HG02798 (cell line): Measurements from ENCODE around the gene FOXP1.

Experiments
- ATAC-seq: cut with Tn5 transposase; IDR thresholded peaks from one replicate; pipeline ENCODE4 v1.9.1; 2021; ENCODE audit warnings: mild to moderate bottlenecking; ENCODE audit not compliant: unreplicated experiment, poor library complexity

FOXP1 gene

DNA sequence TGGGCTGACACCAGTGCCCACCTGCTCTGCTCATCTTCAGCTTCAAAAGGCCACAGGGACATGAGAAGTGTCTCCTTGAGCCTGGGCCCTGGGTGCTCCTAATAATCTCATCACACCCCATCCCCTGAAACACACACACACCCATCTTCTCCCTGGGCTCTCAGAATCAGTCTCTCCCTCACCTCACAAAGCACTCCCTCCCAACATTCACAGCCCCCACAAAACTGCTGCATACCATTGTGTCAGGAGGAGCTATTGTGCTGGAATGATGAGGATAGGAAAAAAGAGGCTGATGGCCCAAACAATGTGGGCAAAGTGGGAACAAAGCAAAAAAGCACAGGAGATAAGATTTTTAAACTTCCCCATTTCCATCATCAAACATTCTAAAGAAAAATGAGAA is 16.8 kb downstream of the FOXP1 start:
- no peak for ATAC-seq

DNA sequence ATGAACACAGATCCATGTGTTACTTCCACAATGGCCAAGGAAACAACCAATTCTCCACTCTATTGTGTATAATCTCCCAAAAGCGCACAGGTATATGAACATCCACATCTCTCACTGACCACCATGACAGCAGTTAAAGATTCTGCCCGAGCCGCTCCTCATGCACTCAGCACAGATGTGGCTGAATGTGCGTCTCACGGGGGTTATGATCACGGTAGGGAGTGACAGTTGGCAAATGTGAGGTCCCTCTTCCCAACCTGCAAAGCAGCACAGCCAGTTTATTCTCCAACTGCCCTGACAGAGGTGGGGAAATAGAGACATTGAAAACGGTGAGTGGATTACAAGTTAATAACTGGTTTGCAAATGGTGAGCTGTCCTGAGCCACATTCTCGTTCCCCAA is 17.6 kb downstream of the FOXP1 start:
- ATAC-seq, result no peak

DNA sequence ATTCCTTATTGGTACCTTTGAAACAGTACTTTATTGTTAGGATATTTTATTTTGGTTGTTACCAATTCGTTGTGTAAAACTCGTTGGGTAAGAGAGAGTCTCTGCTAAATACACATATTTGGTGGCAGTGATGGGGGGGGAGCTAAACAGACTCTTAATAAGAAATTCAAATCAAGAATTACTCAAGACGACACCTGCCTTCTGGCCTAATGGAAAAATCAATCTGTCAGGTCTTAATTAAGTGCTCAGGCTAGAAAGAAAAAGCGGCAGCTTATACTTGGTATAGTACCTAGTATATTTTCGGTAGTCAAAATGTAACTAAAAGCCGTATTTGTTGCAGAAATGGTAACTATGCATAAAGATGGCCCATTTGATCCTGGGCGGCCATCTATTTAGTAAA is 18.2 kb downstream of the FOXP1 start:
- no peak for ATAC-seq

DNA sequence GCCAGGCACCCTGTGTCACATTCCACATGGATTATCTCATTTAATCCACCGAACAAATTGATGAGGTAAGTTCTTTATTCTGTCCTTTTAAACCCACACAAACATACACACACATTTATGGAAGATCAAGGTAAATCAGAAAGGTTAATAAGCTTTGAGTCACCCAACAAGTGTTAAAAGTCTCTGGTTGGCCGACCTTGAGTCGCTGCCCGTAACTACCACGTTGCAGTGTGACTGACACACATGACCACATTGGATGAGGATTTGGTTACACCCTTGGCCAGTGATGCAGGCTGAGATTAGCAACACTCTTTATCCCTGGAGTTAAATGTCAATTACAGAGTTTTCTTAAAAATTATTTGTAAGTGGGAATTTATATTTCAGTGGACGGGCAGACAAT is 19.2 kb downstream of the FOXP1 start:
- peak; percentile 39 for ATAC-seq

DNA sequence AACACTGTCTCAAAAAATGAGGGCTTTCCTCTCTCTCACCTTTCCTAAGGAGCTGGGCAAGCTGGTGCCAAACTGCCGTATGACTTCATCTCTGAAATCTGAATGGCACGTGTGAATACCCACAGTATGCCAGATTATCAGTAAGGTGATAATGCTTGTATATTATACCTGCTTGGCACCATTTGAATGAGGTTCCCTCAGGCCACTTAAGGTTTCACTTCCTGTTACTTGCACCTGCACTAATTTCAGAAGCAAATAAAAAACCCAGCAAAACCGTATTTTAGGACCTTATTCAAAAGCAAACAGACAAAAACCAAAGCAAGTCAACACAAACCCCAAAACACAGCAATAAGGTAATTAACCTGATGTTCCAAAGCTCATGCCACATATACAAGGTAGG is 19.7 kb downstream of the FOXP1 start:
- peak; percentile 91 for ATAC-seq

DNA sequence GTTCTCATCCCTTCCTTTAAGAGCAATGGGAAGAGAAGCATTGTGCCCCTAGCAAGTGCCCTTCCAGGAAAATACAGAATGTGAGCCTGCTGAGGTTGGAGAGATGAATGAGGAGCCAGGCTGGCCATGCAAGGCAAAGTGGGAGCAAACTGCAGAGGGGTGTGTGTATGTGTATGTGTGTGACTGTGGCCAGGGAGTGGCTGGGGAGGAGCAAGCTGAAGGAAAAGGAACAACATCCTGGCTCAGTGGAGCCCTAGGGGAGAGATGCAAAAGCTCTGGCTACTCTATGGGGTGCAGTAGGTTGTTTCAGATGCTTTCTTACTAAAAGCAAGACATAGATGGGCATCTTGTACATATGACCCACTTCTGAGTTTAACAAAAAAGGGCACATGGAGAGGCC is 20.6 kb downstream of the FOXP1 start:
- ATAC-seq, result no peak

DNA sequence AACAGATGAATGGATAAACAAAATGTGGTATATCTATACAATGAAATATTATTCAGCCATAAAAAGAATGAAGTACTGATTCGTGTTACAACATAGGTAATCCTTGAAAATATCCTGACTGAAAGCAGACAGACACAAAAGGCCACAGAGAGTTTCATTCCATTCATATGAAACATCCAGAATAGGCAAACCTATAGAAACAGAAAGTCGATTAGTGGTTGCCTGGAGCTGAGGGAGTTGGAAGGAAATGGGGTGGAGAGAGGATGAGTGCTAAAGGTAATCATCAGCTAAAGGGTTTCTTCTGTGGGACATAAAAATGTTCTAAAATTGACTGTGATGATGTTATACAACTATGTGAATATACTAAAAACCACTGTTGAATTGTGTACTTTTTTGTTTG is 22.9 kb downstream of the FOXP1 start:
- no peak for ATAC-seq

DNA sequence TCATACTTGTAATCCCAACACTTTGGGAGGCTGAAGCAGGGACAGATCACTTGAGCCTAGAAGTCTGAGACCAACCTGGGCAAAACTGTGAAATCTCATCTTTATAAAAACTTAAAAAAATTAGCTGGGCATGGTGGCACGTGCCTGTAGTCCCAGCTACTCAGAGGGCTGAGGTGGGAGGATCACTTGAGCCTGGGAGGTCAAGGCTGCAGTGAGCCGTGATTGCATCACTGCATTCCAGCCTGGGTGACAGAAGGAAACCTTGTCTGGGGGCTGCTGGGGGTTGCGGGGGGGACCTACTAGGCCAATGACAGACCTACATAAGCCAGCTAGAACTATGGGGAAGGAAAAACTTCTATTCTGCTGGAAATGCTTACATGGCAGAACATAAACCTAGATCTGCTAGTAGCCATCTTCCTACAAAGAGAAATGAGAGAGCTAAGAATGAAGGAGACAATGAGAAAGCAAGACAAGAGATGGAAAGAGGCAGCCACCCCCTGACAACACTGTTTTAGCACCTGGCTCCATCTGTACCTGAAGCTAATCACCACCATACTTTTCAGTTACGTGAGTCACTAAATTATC is 23.9 kb downstream of the FOXP1 start:
- no peak for ATAC-seq

DNA sequence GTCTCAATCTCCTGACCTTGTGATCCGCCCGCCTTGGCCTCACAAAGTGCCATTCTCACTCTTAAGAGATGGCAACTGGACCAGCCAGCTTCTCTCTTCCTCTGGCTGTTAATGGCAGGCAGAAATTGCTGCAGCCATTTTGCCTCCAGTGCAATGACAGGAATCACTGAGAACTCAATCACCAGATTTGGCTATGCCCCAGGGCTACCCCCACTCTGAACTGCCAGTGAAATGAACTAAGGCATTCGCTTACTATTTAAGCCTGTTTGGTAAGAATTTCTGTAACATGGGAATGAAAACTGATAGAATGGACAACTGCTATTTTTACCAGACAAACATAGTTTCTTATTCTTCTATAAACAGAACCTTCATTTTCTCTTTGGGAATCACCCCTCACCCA is 24.5 kb downstream of the FOXP1 start:
- no peak for ATAC-seq

DNA sequence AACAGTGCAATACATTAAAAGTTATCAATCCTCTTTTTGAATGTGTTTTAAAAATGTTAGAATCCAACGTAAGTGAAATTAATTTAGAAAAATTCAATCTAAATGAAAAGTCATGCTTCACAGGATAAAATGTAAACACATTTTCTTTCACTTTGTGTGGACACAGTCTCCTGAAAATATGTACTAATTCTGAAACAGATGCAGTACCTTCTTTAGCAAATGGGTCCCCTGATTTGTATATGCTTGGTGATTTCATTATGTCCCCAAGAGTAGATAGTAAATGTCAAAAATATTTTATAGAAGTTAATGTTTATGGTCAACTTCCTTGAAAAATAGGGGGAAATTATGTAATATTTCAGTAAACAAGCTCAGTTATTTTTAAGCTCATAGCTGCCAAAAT is 28.9 kb downstream of the FOXP1 start:
- no peak for ATAC-seq

DNA sequence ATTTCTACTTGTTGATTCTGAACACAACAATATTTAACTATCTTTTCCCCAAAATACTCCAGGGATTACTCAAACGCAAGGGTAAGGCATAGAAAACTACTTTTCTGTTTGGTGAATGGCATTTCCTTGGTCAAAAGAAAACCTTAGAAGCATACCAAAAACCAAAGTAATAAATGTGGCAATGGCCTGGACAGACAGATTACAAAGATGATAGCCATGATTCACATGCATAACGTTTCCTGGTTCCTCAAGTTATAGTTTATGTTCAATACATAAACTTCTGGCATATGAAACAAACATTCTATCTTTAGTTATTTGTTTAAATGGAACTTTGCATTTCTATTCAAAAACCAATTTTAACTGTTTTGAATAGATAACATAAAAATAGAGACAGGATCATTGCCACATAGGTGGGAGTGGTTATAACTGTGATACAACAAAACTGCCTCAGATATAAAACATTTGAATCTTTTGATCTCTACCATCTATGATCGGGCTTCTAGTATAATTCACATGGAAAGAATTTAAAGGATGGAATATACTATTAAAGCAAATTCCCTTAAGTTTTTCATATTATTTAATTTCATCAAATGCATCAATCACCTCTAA is 32.1 kb downstream of the FOXP1 start:
- no peak for ATAC-seq

DNA sequence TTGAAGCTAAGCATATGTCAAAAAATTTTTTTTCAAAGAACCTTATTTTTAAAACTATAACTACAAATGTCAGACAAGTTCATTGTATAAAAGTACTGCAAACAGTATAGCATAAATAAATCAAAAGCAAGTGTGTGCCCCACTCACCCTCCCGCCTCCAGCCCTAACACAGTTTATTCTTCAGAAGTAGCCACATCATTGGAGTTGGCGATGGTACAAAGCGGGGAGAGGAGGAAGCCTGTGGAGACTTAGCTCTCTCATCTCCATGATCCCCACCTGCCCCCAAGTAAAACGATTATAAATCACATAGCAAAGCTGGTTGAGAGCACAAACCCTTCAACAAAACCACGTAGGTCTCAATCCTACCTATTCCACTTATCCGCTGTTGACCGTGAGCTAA is 33.6 kb downstream of the FOXP1 start:
- no peak for ATAC-seq

DNA sequence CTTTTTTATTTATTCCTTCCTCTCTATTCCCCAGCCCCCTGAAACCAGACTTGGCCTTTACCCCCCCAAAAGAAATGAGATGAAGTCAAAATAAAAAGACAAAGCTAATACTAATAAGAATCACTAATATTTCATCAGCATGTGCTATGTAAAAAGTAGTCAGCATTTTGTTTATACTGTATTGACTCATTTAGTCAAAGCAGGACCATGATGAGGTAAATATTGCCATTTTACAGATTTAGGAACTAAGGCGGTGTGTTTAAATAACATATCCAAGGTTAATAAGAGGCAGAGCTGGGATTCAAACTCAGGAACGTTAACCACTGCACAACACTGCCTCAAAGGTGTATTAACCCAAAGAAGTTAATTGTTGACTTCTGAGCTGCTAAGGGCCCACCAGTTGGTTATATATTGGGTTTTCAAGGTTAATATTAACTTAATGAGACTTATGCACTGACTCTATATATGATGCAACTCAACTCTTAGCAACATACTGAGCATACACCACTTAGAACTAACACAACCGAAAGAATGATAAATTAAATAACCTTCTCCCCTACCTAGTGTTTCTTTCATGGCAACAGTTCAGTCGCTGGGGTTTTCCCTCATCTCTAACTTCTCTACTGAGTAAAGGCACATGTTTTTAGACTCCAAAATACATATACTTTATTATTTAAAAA is 34.7 kb downstream of the FOXP1 start:
- peak; percentile 84 for ATAC-seq

DNA sequence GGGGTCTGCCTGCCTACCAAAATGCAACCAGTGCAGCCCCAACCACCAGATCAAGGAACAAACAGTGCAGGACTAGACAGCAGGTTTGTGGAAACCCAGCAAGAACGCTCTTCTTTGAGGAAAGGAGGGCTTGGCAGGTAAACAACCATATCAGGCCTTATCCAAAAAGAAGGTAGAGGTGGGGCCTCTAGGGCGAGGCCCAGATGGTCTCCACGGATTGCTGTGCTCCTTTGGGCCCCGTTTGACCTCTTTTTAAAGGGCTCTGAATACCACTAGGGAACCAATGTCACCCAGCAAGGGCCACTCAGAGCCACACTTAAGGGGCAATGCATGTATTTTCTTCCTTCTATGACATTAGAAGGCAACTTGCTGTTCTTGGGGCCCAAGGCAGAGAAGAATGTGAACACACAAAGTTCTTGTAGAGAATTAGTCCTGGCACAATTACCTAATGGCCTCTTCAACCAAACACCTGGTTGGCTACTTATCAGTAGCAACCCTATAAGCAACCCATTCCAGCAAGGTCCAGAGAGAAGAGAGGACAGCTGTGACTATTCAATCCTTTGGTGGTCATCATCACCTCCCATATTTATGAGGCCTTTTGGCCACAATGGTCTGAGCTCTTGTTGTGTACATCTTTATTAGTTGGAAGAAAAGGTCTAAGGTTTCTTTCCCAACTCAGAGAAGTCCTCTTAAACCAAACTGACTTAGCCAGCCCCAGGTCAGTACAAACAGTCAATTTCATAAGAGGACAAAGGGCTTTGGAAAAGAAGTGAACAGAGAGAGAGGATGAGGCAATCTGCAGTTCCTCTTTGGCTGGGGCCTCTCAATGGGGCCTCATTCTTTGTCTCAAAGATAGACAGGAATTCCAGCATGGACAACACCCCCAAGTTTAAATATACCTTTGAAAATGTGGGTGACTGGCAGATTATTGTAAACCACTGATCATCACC is 36.0 kb downstream of the FOXP1 start:
- ATAC-seq, result no peak

DNA sequence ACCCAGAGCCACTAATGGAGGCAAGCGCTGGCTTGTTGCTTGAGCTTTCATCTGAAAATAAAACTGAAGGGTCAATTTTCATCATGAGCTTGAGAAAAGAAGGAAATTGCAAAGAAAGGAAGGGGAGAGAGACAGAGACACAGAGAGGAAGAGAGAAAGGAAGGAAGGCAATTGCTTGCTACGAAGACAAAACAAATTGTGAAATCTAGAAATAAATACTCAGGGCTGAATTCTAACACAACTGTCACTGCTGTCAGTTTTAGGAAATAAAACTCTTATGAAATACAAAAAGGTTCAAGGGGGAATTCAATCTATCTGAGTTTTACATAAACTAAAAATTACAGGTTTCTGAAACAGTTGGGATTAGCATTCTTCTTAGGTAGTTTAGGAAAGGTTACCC is 36.7 kb downstream of the FOXP1 start:
- no peak for ATAC-seq

DNA sequence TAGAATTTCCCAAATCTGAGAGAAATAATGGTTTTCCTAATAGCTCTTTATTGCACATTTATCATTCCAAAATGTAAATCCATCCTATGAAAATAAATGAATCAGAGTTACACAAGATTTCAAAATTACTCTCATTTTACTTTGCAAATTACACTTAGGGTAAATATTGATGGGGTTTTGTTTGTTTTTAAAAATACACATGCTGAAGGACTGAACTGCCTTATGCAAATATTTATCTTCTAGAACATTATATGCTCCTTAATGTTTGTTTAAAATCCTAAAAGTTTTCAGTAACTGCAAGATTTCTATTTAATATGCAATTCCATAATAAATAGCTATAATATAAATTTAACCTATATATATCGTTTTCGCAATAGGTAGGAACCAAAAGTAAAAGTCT is 38.2 kb downstream of the FOXP1 start:
- no peak for ATAC-seq

DNA sequence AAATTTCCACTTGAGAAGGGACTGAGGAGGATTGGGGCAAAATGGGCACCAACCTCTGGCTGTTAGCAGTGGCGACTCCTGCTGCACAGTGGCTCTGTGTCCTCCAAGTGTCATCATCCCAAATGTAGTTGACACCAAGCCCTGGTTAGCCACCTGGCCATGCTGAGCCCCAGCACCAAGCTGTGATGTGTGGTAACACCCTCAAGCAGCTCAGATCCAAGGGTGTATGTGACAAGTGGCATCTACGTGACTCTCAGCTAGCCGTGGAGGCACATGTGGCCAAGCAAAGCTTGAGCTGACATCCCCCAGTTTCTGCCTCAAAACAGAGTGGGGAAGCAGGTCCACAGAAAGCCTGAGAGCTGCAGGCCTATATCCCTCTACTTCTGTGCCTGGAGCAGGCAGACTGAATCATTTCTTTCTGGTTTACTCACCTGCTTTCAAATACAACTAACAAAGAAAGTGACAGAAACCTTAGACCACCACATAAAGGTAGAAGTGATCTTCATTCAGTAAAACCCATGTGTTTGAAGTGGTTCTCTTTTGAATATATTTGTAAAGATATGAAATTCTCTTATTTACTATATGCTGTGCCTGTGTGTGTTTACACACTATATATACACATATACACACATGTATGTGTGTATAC is 40.0 kb downstream of the FOXP1 start:
- ATAC-seq, result no peak

DNA sequence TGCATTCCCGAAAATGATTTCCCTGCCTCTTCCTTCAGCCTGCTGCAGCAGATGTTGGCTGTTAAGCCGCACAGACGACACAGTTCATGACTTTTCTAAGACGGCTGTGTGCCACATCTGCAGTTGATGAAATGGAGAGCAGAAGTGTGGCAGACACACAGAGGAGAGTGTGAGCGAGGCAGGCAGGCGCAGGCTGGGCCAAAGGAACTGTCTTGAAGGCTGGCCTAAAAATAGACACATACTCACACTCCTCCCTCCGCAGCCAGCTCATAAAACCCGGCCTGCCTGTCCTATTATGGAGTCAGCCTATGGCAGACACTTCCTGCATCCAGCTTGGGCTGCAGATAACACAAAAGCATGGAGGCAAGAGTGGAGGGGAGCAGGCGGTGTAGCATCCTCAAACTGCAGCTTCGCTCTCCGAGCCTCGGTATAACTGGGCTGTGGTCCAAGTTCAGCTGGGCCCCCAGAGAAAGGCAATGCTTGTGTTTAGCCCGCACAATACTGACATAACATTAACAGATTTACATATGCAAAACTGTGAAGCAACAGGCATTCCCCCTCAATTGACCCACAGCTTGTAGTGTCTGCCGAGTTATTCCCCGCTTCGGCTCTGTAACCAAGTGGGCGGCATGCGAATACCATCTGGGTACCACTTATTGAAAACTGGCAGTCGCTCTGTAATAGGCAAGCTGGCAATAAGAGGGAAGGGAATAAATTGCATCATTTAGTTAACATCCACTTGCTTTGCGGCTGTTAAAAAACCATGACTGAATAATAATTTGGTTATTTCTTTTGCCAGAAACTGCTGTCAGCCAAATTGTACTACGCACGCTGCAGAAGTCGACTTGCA is 40.8 kb downstream of the FOXP1 start:
- ATAC-seq, result peak; percentile 56

DNA sequence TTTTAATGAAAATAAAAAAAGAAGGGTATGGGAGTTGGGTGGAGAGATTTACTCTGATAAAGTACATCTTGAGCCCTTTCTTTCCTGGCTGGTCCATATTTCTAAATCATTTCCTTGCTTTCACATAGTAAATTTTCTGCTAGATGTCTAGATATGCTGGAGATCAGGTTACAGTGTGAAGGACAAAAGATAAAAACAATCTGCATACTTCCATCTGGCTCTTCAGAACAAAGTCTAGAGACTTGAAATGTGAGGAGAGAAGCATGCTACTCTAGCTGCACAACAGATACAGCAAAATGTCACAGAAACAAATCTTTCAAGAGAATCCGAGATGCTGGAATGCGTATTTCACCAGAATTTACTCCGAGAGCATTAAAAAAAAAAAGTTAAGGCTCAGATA is 42.2 kb downstream of the FOXP1 start:
- no peak for ATAC-seq

DNA sequence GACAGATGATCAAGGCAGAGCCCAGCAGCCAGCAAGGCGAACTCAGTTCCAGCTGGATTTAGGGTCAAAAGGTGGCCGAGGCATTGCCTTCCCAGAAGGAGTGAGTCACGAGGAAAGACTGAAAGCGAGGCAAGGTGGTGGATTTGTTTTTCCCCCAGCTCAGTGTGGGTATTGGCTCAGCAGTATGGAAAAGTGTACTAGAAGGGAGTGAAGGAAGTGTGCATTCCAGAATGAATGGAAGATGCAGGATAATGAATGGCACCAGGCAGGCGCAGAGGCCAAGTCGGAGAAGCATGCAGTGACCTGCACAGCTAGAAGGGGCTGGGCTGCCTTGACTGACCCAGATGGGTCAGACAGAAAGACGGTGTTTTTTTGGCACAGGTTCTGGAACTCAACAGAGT is 46.3 kb downstream of the FOXP1 start:
- ATAC-seq, result no peak
